HepG2 (cell line): ENCODE measurements around the gene RYR2.

Source experiments
- ATF3 ChIP-seq: sonication (generic); formaldehyde crosslinking; IDR thresholded peaks from 2 replicates; pipeline ENCODE4 v1.4.0; 2020; ENCODE audit warnings: missing genetic modification reagents
- EZH2 ChIP-seq: conservative IDR thresholded peaks from 2 replicates; pipeline ENCODE4 v1.6.1; 2012; ENCODE audit warnings: mild to moderate bottlenecking, low read depth, low read length, moderate library complexity
- FOSL1 ChIP-seq: sonication (generic); formaldehyde crosslinking; IDR thresholded peaks from 2 replicates; pipeline ENCODE4 v1.9.0; 2021; ENCODE audit warnings: missing genetic modification reagents, borderline replicate concordance
- FOSL2 ChIP-seq: sonication (generic); formaldehyde crosslinking; IDR thresholded peaks from 2 replicates; pipeline ENCODE4 v1.4.0; 2020; ENCODE audit warnings: missing genetic modification reagents
- MTF1 ChIP-seq: sonication (generic); formaldehyde crosslinking; IDR thresholded peaks from 2 replicates; pipeline ENCODE4 v1.5.0; 2020; ENCODE audit warnings: missing genetic modification reagents
- PHB2 ChIP-seq: fragments of 450-650 bp; IDR thresholded peaks from 2 replicates; pipeline ENCODE4 v1.6.1; 2018; ENCODE audit not compliant: partially characterized antibody
- PHF20 ChIP-seq: sonication (generic); formaldehyde crosslinking; IDR thresholded peaks from 2 replicates; pipeline ENCODE4 v1.5.0; 2020; ENCODE audit warnings: mild to moderate bottlenecking, missing genetic modification reagents
- POLR2A ChIP-seq, 2 experiments: IDR thresholded peaks; 2 replicates each; pipeline ENCODE4 v1.6.1; 2011; ENCODE audit warnings: low read depth in 2 of 2, low read length in 2 of 2, mild to moderate bottlenecking in 1 of 2, moderate library complexity in 1 of 2; ENCODE audit not compliant: insufficient read depth in 1 of 2
- POLR2AphosphoS5 ChIP-seq: IDR thresholded peaks from 2 replicates; pipeline ENCODE4 v1.6.1; 2012; ENCODE audit warnings: low read depth, low read length
- SMC3 ChIP-seq: IDR thresholded peaks from 2 replicates; pipeline ENCODE4 v1.6.1; 2011; ENCODE audit warnings: low read length, improper control_type of control experiment
- STAG1 ChIP-seq: sonication (generic); formaldehyde crosslinking; IDR thresholded peaks from 2 replicates; pipeline ENCODE4 v1.4.0; 2020; ENCODE audit warnings: missing genetic modification reagents
- TBP ChIP-seq: sonication (generic); formaldehyde crosslinking; IDR thresholded peaks from 2 replicates; pipeline ENCODE4 v1.5.0; 2020; ENCODE audit warnings: missing genetic modification reagents
- ZNF280B ChIP-seq: sonication (generic); formaldehyde crosslinking; IDR thresholded peaks from 2 replicates; pipeline ENCODE4 v1.5.0; 2020; ENCODE audit warnings: missing genetic modification reagents, mild to moderate bottlenecking, borderline replicate concordance
- ZNF660 ChIP-seq: sonication (generic); formaldehyde crosslinking; IDR thresholded peaks from 2 replicates; pipeline ENCODE4 v1.5.1; 2020; ENCODE audit warnings: mild to moderate bottlenecking, low read depth, missing genetic modification reagents, borderline replicate concordance

GRCh38 chr1:237197470-237198425 is 155.8 kb downstream of the RYR2 start:
- TF ChIP-seq STAG1 (CRISPR knock-in tag) (no peak), POLR2A (IDR thresholded peaks at IDR 0.05; ENCODE audit: insufficient read depth in 1 of 2, low read depth in 2 of 2, low read length in 2 of 2) (no peak), ATF3 (no peak), TBP (CRISPR knock-in tag) (no peak), ZNF280B (no peak), MTF1 (no peak), ZNF660 (no peak), PHF20 (no peak), PHB2 (no peak), EZH2 (no peak), POLR2AphosphoS5 (no peak), FOSL1 (CRISPR knock-in tag) (no peak), SMC3 (no peak), FOSL2 (CRISPR knock-in tag) (no peak)
